NCI-H2029 treated with DMSO at 0.1 percent for 48 hours (cell line): Measurements from ENCODE around the gene SH3RF2.
"Not testable (repeated sequence)": the region's sequence is repeated elsewhere in the genome, so short reads cannot be mapped to it uniquely, and the experiment has no call there.

Experiments
- DNase-seq: peaks from one replicate; lab custom pipeline; 2025; lab: John Stamatoyannopoulos, UW

Gene SH3RF2

DNA sequence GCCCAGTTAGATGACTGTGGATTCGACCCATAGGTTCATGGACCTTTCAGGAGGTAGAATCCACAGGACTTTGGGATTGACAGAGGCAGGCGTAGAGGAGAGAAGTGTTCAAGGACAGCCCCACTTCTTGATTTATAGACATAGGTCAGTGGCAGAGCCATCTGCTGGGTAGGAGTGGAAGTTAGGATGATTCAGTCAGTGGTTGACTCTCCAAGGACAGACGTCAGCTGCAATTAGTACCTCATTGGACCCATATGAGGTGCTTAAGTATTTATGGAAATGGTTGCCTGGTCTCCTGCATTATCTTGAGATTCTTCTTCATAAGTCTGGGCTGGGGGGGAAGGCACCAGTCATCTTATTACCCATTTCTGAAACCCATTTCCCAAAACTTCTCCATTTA, 70.9 kb downstream of the SH3RF2 start:
- no peak for DNase-seq

DNA sequence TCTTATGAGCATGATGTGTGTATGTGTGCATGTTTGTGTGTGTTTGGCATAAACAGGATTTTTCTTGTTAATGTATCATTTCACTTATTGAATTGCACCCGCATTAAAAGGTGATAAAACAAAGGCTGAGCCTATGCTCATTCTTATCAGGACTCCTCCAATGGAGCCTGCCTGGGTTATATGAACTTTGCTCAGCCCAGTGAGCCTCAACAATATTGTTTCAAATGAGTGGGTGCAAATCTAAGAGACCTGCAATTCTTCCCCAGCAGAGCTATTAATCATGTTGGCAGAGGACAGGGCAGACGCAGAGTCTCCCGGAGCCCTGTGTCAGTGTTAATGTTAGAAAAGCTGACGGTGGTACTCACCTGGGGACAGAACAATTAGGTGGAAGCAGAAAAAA, 71.6 kb downstream of the SH3RF2 start:
- DNase-seq = no peak

DNA sequence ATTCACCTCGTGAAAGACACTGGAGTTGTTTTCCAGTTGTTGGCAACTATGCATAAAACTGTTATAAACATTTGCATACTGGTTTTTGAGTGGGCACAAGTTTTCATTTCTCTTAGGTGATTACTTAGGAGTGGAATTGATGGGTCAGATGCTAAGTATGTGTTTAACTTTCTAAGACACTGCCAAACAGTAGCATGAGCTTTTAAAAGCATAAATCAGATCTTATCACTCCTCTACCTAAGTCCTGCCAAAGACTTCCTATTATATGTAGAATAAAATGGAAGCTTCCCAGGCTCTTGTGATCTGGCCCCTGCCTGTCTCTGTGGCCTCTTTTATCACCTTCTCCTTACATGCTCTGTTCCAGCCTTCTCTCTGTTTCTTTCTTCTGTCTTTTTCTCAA, 72.6 kb downstream of the SH3RF2 start:
- no peak for DNase-seq

DNA sequence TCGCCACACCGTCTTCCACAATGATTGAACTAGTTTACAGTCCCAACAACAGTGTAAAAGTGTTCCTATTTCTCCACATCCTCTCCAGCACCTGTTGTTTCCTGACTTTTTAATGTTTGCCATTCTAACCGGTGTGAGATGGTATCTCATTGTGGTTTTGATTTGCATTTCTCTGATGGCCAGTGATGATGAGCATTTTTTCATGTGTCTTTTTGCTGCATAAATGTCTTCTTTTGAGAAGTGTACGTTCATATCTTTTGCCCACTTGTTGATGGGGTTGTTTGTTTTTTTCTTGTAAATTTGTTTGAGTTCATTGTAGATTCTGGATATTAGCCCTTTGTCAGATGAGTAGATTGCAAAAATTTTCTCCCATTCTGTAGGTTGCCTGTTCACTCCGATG, 74.1 kb downstream of the SH3RF2 start:
- not testable (repeated sequence) for DNase-seq

DNA sequence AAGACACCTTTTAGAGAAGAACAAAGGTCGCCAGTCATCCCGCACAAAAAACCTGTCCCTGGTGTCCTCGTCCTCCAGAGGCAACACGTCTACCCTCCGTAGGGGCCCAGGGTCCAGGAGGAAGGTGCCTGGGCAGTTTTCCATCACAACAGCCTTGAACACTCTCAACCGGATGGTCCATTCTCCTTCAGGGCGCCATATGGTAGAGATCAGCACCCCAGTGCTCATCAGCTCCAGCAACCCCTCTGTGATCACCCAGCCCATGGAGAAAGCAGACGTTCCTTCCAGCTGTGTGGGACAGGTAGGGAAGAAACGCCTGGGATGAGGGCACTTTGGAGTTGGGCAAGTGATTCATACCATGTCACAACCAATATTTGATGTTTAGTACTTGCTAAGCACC, 77.4 kb downstream of the SH3RF2 start:
- DNase-seq = no peak

DNA sequence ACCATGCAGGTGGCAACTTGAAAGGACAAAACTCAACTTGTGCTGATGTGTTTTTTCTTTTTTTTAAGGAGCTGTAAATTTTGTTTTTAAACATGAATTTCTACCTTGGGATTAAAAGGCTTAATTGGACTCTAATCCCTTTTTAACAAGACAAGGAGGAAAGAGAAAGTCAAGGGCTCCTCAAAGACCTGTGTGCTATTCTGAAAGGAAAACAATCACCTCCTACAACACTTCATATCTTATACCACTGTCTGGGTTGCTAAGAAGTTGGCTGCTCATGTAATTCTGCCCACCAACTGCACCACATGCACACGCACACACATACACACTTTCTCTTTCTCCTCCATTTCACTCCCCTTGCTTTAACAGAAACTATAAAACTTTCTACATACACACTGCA, 78.6 kb downstream of the SH3RF2 start:
- no peak for DNase-seq

DNA sequence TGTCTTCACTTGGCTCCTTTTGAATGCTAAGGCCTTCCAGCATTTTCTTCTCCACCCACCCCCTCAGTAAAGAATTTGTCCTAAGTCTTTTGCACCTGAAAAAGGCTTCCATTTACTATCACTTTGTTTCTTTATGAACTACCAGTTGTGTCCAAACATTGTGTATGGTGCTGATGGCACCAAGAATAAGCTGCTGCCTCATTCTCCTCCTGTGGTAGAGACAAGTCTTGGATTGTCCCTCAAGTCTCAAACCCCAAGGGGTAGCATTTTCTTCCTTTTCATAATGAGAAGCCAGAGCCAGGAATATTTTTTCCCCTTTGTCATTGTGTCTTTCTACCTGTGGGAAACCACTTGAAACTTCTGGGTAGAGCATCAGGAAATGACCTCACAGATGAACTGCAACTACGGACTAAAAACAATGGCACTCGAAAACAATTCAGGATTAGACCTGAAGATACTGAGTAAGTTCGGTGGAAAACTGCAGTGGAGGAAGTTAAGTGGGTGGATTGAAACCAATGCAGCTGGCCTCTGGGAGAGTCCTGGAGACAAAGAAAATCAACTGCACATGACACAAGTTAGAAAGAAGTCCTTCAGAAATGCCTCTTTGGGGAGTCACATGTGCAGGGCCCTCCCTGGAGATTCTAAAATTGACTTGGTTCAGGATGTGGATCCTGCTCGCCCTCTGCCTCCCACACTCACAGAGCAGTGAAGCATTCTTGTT, 80.5 kb downstream of the SH3RF2 start:
- no peak for DNase-seq

DNA sequence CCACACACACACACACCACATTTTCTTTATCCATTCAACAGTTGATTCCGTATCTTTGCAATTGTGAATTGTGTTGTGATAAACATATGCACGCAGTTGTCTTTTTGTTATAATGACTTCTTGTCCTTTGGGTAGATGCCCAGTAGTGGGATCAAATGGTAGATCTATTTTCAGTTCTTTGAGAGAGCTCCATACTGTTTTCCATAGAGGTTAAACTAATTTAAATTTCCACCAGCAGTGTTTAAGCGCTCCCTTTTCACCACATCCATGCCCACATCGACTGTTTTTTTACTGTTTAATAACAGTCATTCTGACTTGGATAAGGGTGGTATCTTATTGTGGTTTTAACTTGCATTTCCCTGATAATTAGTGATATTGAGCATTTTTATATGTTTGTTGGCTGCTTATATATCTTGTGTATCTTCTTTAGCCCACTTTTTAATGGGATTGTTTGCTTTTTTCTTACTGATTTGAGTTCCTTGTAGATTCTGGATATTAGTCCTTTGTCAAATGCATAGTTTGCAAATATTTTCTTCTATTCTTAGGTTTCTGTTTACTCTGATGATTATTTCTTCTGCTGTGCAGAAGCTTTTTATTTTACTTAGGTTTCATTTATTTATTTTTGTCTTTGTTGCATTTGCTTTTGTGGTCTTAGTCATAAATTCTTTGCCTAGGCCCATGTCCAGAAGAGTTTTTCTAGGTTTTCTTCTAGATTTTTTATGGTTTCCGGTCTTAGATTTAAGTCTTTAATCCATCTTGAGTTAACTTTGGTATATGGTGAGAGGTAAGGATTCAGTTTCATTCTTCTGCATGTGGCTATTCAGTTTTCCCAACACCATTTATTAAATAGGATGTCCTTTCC, 82.4 kb downstream of the SH3RF2 start:
- DNase-seq = no peak

DNA sequence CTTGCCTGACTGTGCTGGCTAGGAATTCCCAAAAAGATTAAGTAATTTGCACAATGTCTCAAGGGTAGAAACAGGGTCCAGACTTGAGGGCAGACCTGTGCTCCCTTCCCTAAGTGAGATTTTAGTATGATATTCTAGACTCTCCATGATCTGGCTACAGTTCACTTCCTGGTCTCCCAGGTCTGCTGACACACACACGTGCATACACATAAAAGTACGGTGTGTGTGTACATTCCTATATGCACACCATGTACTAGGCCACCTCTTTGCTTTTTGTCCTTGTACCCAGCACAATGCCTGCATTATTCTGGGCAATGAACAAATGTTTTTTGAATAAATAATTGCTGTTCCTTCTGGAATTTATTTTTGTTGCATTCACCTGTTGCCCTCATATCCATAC, 83.7 kb downstream of the SH3RF2 start:
- no peak for DNase-seq

DNA sequence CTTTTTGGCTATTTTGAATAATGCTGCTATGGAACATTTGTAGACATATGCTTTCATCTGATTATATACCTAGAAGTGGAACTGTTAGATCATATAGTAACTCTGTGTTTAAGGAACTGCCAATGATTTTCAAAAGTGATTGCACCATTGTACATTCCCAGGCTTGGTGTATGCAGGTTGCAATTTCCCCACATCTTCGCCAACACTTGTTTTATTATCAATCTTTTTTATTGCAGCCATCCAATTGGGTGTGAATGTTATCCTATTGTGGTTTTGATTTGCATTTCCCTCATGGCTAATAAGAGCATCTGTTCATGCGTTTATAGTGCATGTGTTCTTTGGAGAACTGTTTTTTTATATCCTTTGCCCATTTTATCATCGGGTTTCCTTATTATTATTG, 87.7 kb downstream of the SH3RF2 start:
- DNase-seq = no peak

DNA sequence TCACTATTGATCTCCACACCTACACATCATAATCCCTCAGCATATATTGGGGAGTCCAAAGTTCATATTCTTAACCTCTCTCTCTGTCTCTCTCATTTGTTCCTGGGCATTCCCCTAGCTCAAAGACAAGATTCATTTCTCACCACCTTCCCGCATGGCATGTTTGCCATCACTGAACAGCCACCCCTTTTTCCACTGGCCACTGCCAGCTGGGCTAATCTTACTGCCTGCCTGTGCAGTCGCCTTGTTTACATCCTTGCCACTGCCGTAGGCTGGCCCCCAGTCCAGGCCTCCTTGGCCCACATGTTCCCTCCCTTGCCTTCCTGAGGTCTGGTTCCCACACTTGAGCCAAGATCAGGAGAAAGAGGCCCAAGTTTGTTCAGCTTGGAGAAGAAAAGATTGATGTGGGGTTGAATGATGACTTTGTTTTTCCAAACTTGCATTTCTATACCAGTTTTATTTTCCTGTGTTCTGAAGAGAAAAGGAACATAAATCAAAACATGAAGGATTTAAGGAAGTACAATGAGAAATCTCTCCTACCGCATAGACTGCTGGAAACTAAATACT, 88.8 kb downstream of the SH3RF2 start:
- no peak for DNase-seq

DNA sequence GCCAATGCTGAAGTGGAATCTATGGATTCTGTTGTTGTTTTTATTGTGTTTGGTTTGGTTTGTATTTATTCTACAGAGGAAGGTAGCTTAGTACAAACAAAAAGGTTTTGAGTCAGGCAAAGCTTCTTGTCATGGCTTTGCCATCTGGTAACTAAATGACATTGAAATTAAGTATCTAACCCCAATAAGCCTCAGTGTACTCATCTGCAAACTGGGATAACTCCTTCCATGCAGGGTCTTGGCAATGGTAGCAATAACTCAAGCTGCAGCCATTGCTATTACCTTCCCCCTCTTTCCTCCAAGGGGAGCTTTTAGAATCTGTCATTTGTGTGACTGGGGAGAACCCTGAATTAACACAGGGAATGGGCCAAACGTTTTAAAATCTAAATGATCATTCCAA, 89.3 kb downstream of the SH3RF2 start:
- DNase-seq = no peak

DNA sequence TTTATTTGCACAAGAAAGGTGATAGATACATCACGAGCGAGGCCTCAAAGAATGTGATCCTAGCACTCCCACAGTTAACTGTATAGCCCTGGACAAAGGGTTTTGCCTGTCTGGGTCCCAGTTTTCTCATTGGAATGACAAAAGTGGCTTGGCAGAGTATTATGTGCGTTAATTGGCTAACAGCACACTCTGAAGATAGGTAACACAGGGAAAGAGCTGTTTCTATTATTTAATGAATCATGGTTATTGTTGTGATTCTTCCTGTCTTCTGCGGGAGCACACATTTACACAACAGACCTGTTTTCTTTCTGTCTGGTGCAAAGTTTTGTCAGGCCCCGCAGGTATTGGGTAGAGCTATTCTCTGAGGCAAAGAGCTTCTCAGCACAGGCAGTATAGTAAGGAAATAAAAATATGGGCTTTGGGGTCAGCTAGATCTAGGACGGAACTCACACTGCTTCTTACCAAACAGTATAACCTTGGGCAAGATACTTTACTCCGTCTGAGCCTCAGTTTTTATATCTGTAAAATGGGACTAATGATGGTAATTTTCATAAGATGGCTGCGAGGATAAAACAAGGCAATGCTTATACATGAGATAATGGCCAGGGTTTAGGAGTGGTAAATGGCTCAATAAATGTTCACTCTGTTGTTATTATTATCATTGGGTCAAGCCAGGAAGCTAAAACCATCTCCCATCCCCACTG, 90.1 kb downstream of the SH3RF2 start:
- DNase-seq = no peak

DNA sequence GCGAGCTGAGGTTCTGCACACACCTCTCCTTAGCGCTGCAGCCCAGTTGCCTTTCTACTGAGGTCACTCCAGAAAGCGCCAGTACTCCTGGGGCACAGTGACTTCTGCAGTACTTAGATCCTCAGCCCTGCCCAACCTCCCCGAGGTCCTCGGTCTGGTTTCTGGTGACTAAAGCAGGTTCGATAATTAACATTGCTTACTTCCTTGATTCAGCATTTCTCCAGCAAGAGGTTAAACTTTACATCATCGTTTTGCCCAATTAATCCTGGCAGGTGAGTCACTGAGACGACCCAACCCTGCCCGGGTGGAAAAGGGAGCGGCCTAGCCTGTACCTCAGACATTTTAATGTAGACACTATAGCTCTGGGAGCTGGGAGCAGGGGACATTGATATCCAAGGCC, 91.4 kb downstream of the SH3RF2 start:
- DNase-seq = no peak

DNA sequence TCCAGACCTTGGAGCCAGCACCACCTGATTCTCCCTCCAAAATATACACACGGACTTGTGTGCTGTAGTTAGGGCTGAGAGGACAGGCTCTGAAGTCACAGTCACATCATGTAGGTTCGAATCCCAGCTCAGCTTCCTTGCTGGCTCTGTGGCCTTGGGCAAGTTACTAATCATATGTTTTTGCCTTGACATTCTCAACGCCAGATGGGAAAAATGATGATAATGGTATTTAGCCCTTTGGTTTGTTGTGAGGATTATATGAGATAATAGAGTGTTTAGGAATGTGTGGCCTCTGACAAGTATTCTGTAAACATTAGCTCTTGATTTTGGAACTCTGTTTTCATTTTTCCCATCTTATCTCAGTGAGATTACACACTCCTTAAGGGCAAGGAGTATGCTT, 96.5 kb downstream of the SH3RF2 start:
- DNase-seq = no peak

DNA sequence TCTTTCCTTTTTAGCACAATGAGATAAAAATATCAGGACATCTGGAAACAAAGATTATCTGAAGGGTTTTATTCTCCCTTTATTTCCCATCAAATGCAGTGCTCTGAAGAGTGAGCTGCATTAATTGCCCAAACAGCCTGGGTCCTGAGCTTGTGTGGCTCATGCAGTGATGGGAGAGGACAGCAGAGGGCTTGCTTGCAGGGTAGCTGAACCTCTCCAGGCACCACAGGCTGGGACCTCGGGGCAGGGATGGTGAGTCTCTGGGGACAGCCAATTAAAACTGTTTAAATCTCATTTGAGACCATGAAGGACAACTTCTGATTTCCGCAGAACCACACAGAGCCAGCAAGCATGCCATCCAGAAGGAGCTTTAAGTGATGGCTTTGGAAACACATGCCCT, 97.7 kb downstream of the SH3RF2 start:
- DNase-seq = no peak

DNA sequence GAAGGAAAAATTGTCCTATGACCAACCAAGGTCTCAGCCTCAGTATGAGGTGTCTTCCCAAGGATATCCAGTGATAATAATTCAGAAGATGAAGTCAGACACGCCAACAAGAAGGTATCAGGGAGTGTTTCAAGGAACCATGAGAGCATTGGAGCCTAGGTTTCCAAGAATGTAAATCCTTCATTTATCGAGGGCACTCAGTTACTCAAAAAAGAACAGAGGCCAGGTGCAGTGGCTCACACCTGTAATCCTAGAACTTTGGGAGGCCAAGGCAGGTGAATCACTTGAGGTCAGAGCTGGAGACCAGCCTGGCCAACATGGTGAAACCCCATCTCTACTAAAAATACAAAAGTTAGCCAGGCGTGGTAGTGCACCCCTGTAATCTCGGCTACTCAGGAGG, 98.2 kb downstream of the SH3RF2 start:
- DNase-seq = no peak

DNA sequence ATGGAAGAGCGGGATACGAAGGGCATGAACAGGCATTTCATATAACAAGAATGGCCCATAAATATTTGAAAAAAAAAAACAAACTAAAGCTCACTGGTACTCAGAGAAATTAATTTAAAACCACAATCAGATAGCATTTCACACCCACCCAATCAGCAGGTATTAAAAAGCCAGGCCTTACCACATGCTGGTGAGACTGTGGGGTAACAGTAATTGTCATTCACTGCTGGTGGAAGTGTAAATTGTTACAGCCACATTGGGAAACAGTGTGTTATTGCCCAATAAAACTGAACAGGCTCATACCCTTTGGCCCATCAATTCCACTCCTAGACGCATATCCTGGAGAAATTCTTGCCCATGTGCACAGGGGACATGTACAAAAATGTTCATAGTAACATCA, 103.0 kb downstream of the SH3RF2 start:
- no peak for DNase-seq

DNA sequence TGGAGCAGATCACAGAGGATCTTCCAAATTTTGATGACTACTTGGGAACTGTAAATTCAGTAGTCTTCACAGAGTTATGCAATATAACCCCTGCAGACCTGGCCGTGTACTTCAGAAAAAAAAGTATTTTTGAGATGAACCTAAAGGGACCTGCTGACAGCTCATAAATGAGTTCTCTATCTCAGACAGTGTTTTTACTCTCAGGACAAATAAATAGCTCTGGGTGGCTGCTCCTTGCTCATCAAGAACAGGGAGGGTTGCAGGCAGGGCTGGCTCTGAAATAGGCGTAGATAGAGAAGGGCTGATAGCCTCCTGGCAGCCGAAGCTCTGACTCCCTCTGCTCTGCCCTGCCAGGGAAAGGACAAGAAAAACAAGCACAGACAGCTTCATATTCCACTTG, 104.1 kb downstream of the SH3RF2 start:
- DNase-seq = no peak

DNA sequence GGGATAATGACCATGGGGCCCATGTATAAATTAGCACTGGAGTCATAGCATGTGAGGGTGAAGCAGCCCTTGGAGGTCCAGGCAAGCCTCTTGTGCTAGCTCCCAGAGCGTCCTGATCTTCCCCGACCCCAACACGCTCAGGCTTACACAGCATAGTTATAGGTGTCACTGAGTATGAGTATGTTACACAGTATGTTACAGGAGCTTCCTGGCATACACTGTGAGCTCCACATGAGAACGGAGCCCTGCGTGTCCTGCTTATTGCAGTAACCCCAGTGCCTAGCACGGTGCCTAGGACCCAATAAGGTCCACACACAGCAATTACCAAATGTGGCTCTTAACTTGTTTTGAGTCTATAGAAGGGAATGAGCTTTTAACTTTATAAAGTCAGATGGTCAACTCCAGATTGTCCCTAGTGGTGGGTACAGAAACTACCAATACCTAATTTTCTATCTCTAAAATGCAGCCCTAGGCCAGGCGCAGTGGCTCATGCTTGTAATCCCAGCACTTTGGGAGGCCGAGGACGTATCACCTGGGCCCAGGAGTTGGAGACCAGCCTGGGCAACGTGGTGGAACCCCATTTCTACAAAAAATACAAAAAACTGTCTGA, 104.9 kb downstream of the SH3RF2 start:
- DNase-seq = no peak

DNA sequence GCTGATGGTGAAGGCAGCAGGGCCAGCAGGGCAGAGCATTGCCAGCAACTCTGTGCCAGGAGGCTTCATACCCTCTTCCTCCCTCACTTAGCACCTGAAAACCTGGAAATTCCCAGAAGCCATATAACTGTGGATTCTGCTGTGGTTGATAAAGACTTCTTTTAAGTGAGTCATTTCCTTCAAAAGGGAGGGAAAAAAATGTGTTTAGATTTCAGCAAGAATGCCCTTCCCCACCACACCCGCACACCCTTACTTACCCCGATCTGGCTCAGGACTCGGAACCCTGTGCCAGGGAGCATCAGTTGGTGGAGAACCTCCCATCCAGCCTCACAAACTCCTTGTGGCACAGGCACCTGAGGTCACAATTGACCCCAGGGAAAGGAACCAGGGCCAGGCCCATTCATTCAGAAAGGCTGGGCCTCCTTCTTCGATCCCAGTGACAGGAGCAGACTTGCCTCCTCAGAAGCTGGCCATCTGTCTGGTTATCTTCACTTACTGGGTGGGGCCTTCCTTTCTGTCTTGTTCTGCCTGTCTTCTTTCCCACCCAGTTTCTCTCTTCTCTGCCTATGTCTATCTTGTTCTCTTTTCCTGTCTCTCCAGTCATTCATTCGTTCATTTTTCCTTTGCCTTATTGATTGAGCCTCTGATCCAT, 106.4 kb downstream of the SH3RF2 start:
- DNase-seq = no peak

DNA sequence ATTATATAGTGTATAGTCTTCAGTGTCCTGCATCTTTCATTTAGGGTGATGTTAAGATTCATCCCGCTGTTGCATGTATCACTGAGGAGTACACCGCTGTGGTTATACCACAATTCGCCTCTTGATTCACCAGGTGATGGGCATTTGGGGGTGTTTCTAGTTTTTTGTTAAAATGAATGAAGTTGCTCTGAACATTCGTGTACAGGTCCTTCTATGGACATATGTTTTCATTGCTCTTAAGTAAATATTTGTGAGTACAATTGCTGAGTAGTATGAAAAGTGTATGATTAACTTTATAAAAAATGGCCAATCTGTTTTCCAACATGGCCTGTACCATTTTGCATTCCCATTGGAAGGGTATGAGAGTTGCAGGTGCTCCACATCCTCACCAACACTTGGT, 107.3 kb downstream of the SH3RF2 start:
- DNase-seq = no peak
